HTR-8/SVneo (cell line): ENCODE data around the gene KIAA0319L.

Experiments
- DNase-seq: peaks from one replicate; pipeline ENCODE4 v3.0.0; 2011; ENCODE audit warnings: low spot score, mixed read lengths; ENCODE audit not compliant: insufficient read length
- FAIRE-seq: peaks from 2 replicates; lab custom pipeline; 2011; peaks lifted over from hg19 to GRCh38; lab: Jason Lieb, UNC

Gene KIAA0319L

GRCh38 chr1:35426097-35426586, 131.1 kb downstream of the KIAA0319L start:
- DNase-seq: no peak
- FAIRE-seq: no peak

GRCh38 chr1:35408925-35409324, 148.3 kb downstream of the KIAA0319L start:
- DNase-seq: no peak
- FAIRE-seq: no peak

- DNase-seq (no peak), FAIRE-seq (no peak)
Observed at GRCh38 chr1:35407743-35408142, 149.5 kb downstream of the KIAA0319L start.

DNA sequence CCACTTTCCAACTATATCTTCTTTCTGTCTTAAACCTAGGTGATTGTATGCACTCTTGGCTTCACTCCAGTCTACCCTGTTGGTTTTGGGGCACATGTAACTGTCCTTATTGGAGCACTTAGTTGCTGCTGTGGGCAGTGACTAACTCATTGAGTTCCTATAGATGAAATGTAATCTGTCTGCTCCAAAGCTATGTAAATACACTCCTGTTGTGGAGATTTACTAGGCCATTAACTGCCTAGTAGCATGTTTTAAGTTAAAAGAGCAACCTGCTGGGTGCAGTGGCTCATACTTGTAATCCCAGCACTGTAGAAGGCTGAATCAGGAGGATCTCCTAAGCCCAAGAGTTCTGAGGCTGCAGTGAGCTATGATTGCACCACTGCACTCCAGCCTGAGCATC, 151.1 kb downstream of the KIAA0319L start:
- FAIRE-seq: no peak
- DNase-seq: no peak

DNA sequence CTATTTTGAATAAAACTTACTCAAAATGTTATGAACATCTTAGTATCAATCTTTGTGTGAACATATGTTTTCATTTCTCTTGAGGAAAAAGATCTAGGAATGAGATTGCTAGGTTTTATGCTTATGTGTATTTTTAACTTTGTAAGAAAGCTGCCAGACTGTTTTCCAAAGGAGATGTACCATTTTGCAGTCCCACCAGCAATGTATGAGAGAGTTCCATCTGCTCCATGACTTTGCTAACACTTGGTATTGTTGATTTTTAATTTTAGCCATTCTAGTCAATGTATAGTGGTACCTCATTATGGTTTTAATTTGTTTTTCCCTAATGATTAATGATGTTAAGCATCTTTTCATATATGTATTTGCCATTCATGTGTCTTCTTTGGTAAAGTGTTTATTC, 156.2 kb downstream of the KIAA0319L start:
- no peak for FAIRE-seq
- DNase-seq: no peak

DNA sequence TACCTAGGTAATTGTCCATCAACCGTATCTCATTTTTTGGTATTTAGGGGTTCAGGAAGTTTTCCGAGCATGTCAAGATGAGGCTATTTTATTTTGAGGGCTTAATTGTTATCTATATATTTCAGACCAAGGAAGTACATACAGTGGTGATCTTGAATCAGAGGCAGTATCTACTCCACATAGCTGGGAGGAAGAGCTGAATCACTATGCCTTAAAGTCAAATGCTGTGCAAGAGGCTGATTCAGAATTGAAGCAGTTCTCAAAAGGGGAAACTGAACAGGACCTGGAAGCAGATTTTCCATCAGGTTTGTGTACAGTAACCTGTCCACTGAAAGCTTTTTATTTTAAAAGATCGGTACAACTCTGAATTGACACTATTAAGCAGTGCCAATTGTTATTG, 158.5 kb downstream of the KIAA0319L start:
- FAIRE-seq: no peak
- DNase-seq: no peak

DNA sequence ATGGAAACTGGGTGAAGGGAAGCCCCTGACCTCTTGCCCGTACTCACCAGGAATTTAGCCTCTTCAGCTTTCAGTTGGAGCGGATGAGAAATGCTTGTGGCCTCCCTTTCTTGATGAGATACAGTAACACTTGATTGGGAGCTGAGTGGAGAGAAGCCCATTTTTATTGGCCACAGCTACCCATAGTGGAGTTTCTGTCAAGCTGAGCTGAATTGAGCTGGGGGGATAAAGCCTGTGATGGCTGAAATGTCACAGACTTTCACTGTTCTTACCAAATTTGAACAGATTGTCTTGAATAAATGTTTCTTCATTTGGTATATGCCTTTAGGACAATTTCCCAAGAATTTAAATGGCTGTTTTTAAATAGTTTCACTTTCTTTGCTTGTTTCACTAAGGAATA, 162.8 kb downstream of the KIAA0319L start:
- DNase-seq: no peak
- no peak for FAIRE-seq

DNA sequence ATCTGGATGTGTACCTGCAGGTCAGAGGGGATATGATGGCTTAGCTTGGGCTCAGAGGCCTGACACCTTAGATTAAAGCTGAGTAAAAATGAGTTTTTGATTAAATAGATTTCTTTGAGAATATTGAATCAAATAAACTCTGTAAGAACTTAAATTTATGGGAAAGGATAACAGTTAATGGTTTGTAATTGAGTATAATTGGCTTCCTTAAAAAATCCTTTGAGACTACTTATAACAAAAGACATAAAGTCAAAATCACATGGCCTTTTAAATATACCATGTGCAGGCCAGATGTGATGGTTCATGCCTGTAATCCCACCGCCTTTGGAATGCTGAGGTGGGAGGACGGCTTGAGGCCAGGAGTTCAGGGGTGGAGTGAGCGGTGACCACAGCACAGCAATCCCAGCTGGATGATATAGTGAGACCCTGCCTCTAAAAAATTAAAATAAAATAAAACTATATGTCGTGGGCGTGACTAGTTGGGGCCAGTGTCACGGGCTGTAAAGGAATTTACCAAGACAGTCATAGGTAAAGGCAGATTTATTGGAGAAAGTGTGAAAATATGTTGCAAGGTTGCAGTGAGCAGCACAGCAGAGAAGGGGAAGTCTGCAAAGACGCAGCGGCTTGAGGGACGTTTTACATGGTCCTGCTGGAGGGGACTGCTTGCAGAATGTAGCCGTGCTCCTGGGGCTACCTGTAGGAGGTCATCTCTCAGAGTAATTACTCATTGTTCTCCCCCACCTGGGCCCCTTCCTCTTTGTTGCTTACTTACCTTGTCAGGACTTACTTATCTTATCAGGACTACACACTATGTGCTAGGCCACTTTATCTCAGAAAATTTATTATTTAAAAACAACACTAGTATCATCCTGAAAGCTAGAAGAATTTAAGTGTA, 166.4 kb downstream of the KIAA0319L start:
- FAIRE-seq: no peak
- DNase-seq: no peak

GRCh38 chr1:35386959-35387358, 170.2 kb downstream of the KIAA0319L start:
- DNase-seq (no peak), FAIRE-seq (no peak)

- DNase-seq (no peak), FAIRE-seq (no peak)
Observed at GRCh38 chr1:35386290-35386689, 170.9 kb downstream of the KIAA0319L start.
